Heart right ventricle (tissue), 16 donors: ENCODE results near the gene TMEM271. TPM values are rescaled to one million over a fixed set of nuclear protein-coding genes. Genes with fewer than 3 reads are reported as not detected.

ENCODE experiments used
- ATAC-seq, 8 donors: fragments of 200-7000 bp; cut with Tn5 transposase; one replicate each; pipeline ENCODE4 v1.9.1; 2020; ENCODE audit warnings: mild to moderate bottlenecking in 8 of 8, moderate library complexity in 8 of 8, moderate number of reproducible peaks in 1 of 8
- DNase-seq, 2 donors: peaks; one replicate each; pipeline ENCODE4 v3.0.0-alpha.2; 2020
- H3K27ac ChIP-seq, 10 donors: fragments of 200-600 bp; sonication (generic) in 2 of 10; one replicate each; pipeline versions ENCODE4 v1.5.0 to v1.8.0; 2020 to 2022; ENCODE audit warnings: mild to moderate bottlenecking in 3 of 10
- H3K27me3 ChIP-seq, 7 donors: fragments of 200-600 bp; one replicate each; pipeline ENCODE4 v1.8.0; 2021 to 2022; ENCODE audit warnings: mild to moderate bottlenecking in 2 of 7
- H3K36me3 ChIP-seq, 9 donors: fragments of 200-600 bp; sonication (generic) in 1 of 9; one replicate each; pipeline versions ENCODE4 v1.5.0 to v1.8.0; 2020 to 2022; ENCODE audit warnings: mild to moderate bottlenecking in 2 of 9
- H3K4me1 ChIP-seq, 9 donors: fragments of 200-600 bp; sonication (generic) in 1 of 9; one replicate each; pipeline versions ENCODE4 v1.5.0 to v1.8.0; 2020 to 2022; ENCODE audit warnings: mild to moderate bottlenecking in 4 of 9
- H3K4me3 ChIP-seq, 10 donors: fragments of 200-600 bp; sonication (generic) in 2 of 10; one replicate each; pipeline versions ENCODE4 v1.5.0 to v1.8.0; 2020 to 2022; ENCODE audit warnings: mild to moderate bottlenecking in 7 of 10, moderate library complexity in 2 of 10
- H3K9me3 ChIP-seq, 11 donors: fragments of 200-600 bp in 10 of 11; sonication (generic) in 2 of 11; one replicate each; pipeline versions ENCODE4 v1.5.0 to v1.8.0; 2013 to 2022; ENCODE audit warnings: mild to moderate bottlenecking in 2 of 11, control low read depth in 1 of 11, moderate library complexity in 1 of 11
- CTCF ChIP-seq, 9 donors: fragments of 200-600 bp; sonication (generic) in 2 of 9; IDR thresholded peaks; one replicate each; pipeline versions ENCODE4 v1.5.0 to v1.8.0; 2021 to 2022; ENCODE audit warnings: antibody characterized with exemption in 9 of 9, mild to moderate bottlenecking in 5 of 9, moderate library complexity in 1 of 9
- WGBS, 2 donors: extraction: QIAGEN DNeasy Blood & Tissue Kit; methylation state at CpG; one replicate each; pipeline ENCODE4 v1.1.7; 2013; ENCODE audit warnings: inconsistent platforms in 1 of 2; 5-methylcytosine and 5-hydroxymethylcytosine counted together
- intact Hi-C, 10 donors: fragments of 100-400 bp; cut with DNase I; formaldehyde crosslinking; loops; one replicate each; pipeline versions ENCODE4 v1.11.1 to v1.14.2; 2022
- polyA plus RNA-seq, 2 donors: library from polyadenylated mRNA; stranded (reverse); fragments of 200-250 nt; gene quantifications; one replicate each; pipeline ENCODE4 v1.2.3, GENCODE V29; 2013
- total RNA-seq, 10 donors: library from RNA; stranded (reverse); fragmentation: NEBNext Ultra II Directional in 3 of 10; extraction: Animal tissue kit (Norgen Biotek cat#: 25700) in 3 of 10; gene quantifications; one replicate each; pipeline versions ENCODE4 v1.2.1 to v1.2.4, GENCODE V29; 2021 to 2023
- donor health status: Arrhythmogenic right ventricular cardiomyopathy.
- donor health status: ischemic (EF 13 %, LVEDD 7.1; RV severe dilation, severe dysfunction).
- donor health status: healthy with polysubstance abuse.
- donor health status: DM: no; HTN: yes; CAD: no.
- donor health status: DM: no; HTN: no; CAD: no.
- donor health status: ischemic (EF 25% LVEDD 6.9; RV normal size, moderate dysfunction).
- donor health status: ischemic (EF 25% LVEDD 5.7; RV mildly dilated, moderate dysfunction).
- donor health status: healthy.
- donor health status: DM: yes; HTN: yes; CAD: no.
- donor health status: Ischemic cardiomyopathy.
- donor health status: ischemic (EF 35%, LVEDD 5.7; RV mildly dilated, moderate dysfunction).
- donor health status: nonischemic (EF 11% LVEDD 7.7; RV severe dilation, severe dysfunction).
- donor health status: DM: yes; HTN: yes; CAD: no.
- donor health status: PGD.
- donor health status: ischemic (EF 29% LVEDD 5.4; RV normal size, mild dysfunction).
- donor health status: nonischemic (EF 23%, LVEDD 6.1; RV moderate dilation, normal function).

Gene TMEM271
- total and polyA plus RNA-seq, 12 donors = not detected

GRCh38 chr4:541271-541670 lies 34.8 kb downstream of the TMEM271 start:
- DNase-seq = no peak
- Histone ChIP-seq H3K9me3 (no peaks in the 10 kb centered on the region), H3K36me3 (peaks cover 0 to 36% (median 4%) of the 10 kb centered on the region in 9 donors), H3K4me3 (no peak overlapping the region), H3K4me1 (no peaks in the 10 kb centered on the region), H3K27ac (no peak overlapping the region), H3K27me3 (no peaks in the 10 kb centered on the region)
- TF ChIP-seq CTCF (IDR thresholded peaks at IDR 0.05) = no peak
- ATAC-seq = no peak
- intact Hi-C loops = no loop called here
- WGBS, 2 donors = 91 to 93% methylated on average over 3 of the region's 3 CpGs

GRCh38 chr4:538542-539142 lies 37.5 kb downstream of the TMEM271 start:
- Histone ChIP-seq H3K27ac (no peak overlapping the region), H3K4me1 (no peaks in the 10 kb centered on the region), H3K27me3 (no peaks in the 10 kb centered on the region), H3K4me3 (no peak overlapping the region), H3K9me3 (no peaks in the 10 kb centered on the region), H3K36me3 (peaks cover 0 to 62% (median 13%) of the 10 kb centered on the region in 9 donors)
- DNase-seq (no peak), ATAC-seq (no peak)
- WGBS, 2 donors = 96% methylated on average over 8 of the region's 8 CpGs
- no peak for TF ChIP-seq CTCF (IDR thresholded peaks at IDR 0.05)
- intact Hi-C loops = no loop called here

GRCh38 chr4:537436-538264 lies 38.4 kb downstream of the TMEM271 start:
- ATAC-seq = peak in 2 of 8 donors; percentile 20 to 29
- intact Hi-C loops = no loop called here
- H3K27ac ChIP-seq = no peak overlapping the region
- TF ChIP-seq CTCF (IDR thresholded peaks at IDR 0.05) = no peak
- H3K27me3 ChIP-seq = no peaks in the 10 kb centered on the region
- no peak for DNase-seq
- H3K36me3 ChIP-seq = peaks cover 0 to 71% (median 20%) of the 10 kb centered on the region in 9 donors
- no peaks in the 10 kb centered on the region for H3K4me1 ChIP-seq
- WGBS, 2 donors = 93 to 95% methylated on average over 21 of the region's 21 CpGs
- no peak overlapping the region for H3K4me3 ChIP-seq
- no peaks in the 10 kb centered on the region for H3K9me3 ChIP-seq

- DNase-seq = no peak
- no peaks in the 10 kb centered on the region for H3K27me3 ChIP-seq
These were observed 39.6 kb downstream of the TMEM271 start for GRCh38 chr4:536351-536972.

More at GRCh38 chr4:536351-536972, 39.6 kb downstream of the TMEM271 start:
- ATAC-seq = no peak
- no peaks in the 10 kb centered on the region for H3K4me1 ChIP-seq
- no peak for TF ChIP-seq CTCF (IDR thresholded peaks at IDR 0.05)
- no peaks in the 10 kb centered on the region for H3K9me3 ChIP-seq
- intact Hi-C loops = no loop called here
- H3K27ac ChIP-seq = no peak overlapping the region
- H3K36me3 ChIP-seq = peaks cover 0 to 81% (median 26%) of the 10 kb centered on the region in 9 donors
- WGBS, 2 donors = 95 to 96% methylated on average over 36 of the region's 36 CpGs
- H3K4me3 ChIP-seq = no peak overlapping the region
